OCI-LY1 (cell line): ENCODE data around the gene DMPK.

ENCODE experiments used
- H2AFZ ChIP-seq: fragments of 200-600 bp; sonication (generic), shearing (Covaris generic); 2 replicates; pipeline ENCODE4 v1.6.0; 2014; ENCODE audit warnings: antibody characterized with exemption, mild to moderate bottlenecking, low read length
- H3F3A ChIP-seq: fragments of 200-600 bp; sonication (generic), shearing (Covaris generic); 2 replicates; pipeline ENCODE4 v1.6.0; 2014; ENCODE audit warnings: mild to moderate bottlenecking, antibody characterized with exemption, low read length, moderate library complexity; ENCODE audit not compliant: insufficient read depth
- H3K27ac ChIP-seq: fragments of 200-600 bp; sonication (generic); 2 replicates; pipeline ENCODE4 v1.5.1; 2014; ENCODE audit warnings: low read length, mixed run types, mild to moderate bottlenecking, low read depth; ENCODE audit not compliant: poor library complexity, severe bottlenecking
- H3K27me3 ChIP-seq: fragments of 200-600 bp; sonication (generic); 2 replicates; pipeline ENCODE4 v1.6.0; 2014; ENCODE audit warnings: antibody characterized with exemption, mild to moderate bottlenecking, low read length, moderate library complexity; ENCODE audit not compliant: insufficient read depth
- H3K36me3 ChIP-seq: fragments of 200-600 bp; sonication (generic); 2 replicates; pipeline ENCODE4 v1.6.1; 2014; ENCODE audit warnings: mild to moderate bottlenecking, antibody characterized with exemption, low read length, moderate library complexity, mixed read lengths; ENCODE audit not compliant: insufficient read depth
- H3K4me1 ChIP-seq: fragments of 200-600 bp; sonication (generic); 2 replicates; pipeline ENCODE4 v1.5.1; 2014; ENCODE audit warnings: mild to moderate bottlenecking, low read length, moderate library complexity; ENCODE audit not compliant: insufficient read depth, severe bottlenecking
- H3K4me2 ChIP-seq: fragments of 200-600 bp; sonication (generic), shearing (Covaris generic); 2 replicates; pipeline ENCODE4 v1.6.1; 2014; ENCODE audit warnings: low read length
- H3K4me3 ChIP-seq: fragments of 200-600 bp; sonication (generic); 2 replicates; pipeline ENCODE4 v1.5.1; 2014; ENCODE audit warnings: low read length, low read depth, mild to moderate bottlenecking, mixed read lengths; ENCODE audit not compliant: poor library complexity, severe bottlenecking
- H3K79me2 ChIP-seq: fragments of 200-600 bp; shearing (Covaris generic); 2 replicates; pipeline ENCODE4 v1.6.1; 2016; ENCODE audit warnings: mixed run types, low read length, mixed read lengths; ENCODE audit not compliant: insufficient read depth
- H3K9ac ChIP-seq: fragments of 200-600 bp; sonication (generic), shearing (Covaris generic); 2 replicates; pipeline ENCODE4 v1.6.1; 2014; ENCODE audit warnings: mild to moderate bottlenecking, low read length, mixed read lengths
- H3K9me2 ChIP-seq: fragments of 200-600 bp; sonication (generic), shearing (Covaris generic); 2 replicates; pipeline ENCODE4 v1.6.1; 2014; ENCODE audit warnings: low read depth, mild to moderate bottlenecking, low read length, mixed read lengths
- H3K9me3 ChIP-seq: fragments of 200-600 bp; shearing (Covaris generic); 2 replicates; pipeline ENCODE4 v1.6.1; 2014; ENCODE audit warnings: low read length, mixed read lengths
- H4K20me1 ChIP-seq: fragments of 200-600 bp; sonication (generic), shearing (Covaris generic); 2 replicates; pipeline ENCODE4 v1.6.0; 2016; ENCODE audit warnings: mild to moderate bottlenecking, low read length; ENCODE audit not compliant: insufficient read depth
- EZH2 ChIP-seq: fragments of 200-600 bp; sonication (generic), shearing (Covaris generic); IDR thresholded peaks from 2 replicates; pipeline ENCODE4 v1.8.0; 2017; ENCODE audit warnings: borderline replicate concordance, mixed run types, mild to moderate bottlenecking, antibody characterized with exemption, low read length, moderate library complexity, mixed read lengths
- TF ChIP-seq, protein P1 (sequence below): fragments of 200-600 bp; sonication (generic), shearing (Covaris generic); IDR thresholded peaks from 2 replicates; pipeline ENCODE4 v1.5.1; 2017; ENCODE audit warnings: mild to moderate bottlenecking, antibody characterized with exemption, low read length, moderate library complexity, mixed read lengths

Gene DMPK

DNA sequence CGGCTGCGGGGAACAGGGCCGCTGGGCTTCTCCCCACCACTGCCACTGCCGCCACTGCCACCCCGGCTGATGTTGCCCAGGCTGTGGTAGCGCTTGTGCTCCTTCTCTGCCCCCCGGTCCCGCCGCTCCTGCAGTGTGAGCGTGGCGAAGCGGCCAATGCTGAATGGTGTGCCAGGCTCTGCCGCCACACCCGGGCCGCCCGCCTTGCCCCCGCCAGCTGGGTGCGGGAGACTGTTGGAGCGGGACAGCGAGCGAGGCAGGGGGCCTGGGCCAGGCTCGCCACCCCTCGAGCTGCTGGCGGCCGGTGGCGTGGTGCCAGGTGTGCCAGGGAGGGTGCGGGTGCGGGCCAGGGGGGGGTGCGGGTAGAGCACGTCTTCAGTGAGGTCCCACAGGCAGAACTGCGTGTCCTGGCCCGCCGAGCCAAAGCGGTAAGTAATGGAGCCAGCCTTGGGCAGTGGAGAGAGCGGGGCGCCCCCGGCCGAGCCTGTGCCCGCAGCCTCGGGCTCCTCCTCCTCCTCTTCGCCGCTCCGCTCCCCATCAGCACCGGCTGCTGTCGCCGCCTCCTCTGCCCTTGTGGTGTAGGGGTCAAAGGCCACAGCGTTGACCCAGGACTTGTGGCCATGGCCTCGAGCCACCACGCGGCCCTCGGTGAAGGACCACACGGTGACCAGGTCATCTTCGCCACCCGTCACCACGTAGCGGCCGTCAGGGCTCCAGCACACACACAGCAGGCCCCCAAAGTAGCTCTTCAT is 3.7 kb upstream of the DMPK start:
- H4K20me1 ChIP-seq = no peaks in the 10 kb centered on the region
- no peaks in the 10 kb centered on the region for H3K9me3 ChIP-seq
- no peak overlapping the region for H2AFZ ChIP-seq
- no peaks in the 10 kb centered on the region for H3F3A ChIP-seq
- no peaks in the 10 kb centered on the region for H3K27me3 ChIP-seq
- TF ChIP-seq, protein P1, sequence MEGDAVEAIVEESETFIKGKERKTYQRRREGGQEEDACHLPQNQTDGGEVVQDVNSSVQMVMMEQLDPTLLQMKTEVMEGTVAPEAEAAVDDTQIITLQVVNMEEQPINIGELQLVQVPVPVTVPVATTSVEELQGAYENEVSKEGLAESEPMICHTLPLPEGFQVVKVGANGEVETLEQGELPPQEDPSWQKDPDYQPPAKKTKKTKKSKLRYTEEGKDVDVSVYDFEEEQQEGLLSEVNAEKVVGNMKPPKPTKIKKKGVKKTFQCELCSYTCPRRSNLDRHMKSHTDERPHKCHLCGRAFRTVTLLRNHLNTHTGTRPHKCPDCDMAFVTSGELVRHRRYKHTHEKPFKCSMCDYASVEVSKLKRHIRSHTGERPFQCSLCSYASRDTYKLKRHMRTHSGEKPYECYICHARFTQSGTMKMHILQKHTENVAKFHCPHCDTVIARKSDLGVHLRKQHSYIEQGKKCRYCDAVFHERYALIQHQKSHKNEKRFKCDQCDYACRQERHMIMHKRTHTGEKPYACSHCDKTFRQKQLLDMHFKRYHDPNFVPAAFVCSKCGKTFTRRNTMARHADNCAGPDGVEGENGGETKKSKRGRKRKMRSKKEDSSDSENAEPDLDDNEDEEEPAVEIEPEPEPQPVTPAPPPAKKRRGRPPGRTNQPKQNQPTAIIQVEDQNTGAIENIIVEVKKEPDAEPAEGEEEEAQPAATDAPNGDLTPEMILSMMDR = no peak
- TF ChIP-seq EZH2 = no peak
- H3K4me2 ChIP-seq = no peak overlapping the region
- H3K36me3 ChIP-seq = peaks cover 45% of the 10 kb centered on the region
- H3K9ac ChIP-seq = no peak overlapping the region
- H3K9me2 ChIP-seq = no peaks in the 10 kb centered on the region
- H3K27ac ChIP-seq = no peak overlapping the region
- H3K4me1 ChIP-seq = peaks cover 1% of the 10 kb centered on the region
- H3K4me3 ChIP-seq = no peak overlapping the region
- no peaks in the 10 kb centered on the region for H3K79me2 ChIP-seq

DNA sequence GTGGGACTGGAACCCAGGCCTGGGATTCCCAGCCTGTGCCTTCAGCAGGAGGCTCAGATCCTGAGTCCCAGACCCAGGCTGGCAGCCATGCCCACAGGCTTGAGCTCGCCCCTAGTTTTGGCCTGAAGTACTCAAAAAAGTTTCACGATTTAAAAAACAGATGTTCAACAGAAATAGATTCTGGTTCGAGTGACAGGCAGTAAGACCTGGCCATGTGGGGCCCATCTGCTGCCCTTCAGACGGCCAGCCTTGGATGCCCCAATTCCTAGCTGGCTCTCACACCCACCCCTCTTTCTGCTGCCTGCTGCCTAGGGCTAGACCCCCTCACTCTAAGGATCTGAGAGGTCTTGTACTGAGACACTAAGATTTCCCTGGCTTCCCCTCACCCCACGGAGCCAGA is 2.8 kb upstream of the DMPK start:
- no peaks in the 10 kb centered on the region for H3K4me1 ChIP-seq
- no peaks in the 10 kb centered on the region for H4K20me1 ChIP-seq
- H3K36me3 ChIP-seq = peaks cover 39% of the 10 kb centered on the region
- H3F3A ChIP-seq = no peaks in the 10 kb centered on the region
- no peaks in the 10 kb centered on the region for H3K9me3 ChIP-seq
- no peaks in the 10 kb centered on the region for H3K27me3 ChIP-seq
- TF ChIP-seq, protein P1 = no peak
- TF ChIP-seq EZH2 = no peak
- no peak overlapping the region for H3K4me2 ChIP-seq
- H3K4me3 ChIP-seq = no peak overlapping the region
- no peak overlapping the region for H3K27ac ChIP-seq
- H3K9me2 ChIP-seq = no peaks in the 10 kb centered on the region
- H2AFZ ChIP-seq = no peak overlapping the region
- H3K79me2 ChIP-seq = no peaks in the 10 kb centered on the region
- H3K9ac ChIP-seq = no peak overlapping the region

DNA sequence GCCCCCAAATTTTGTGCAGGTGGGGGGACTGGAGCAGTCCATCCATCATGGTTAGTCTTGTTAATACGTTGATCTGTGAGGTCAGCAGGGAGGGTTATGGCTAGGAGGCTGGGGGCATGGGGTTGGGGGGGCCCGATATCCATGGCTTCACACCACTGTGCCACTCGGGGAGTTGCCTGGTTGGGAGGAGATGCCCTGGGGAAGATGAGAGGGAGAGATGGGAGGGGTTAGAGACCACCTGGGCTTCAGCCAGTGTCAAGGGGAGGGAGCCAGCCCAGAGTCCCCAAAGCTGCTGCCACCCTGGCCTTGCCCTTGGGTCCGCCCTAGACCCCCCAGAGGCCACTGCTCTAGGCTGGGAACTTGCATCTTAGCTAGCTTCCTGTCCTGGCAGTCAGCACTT is 1.8 kb upstream of the DMPK start:
- no peaks in the 10 kb centered on the region for H3K27me3 ChIP-seq
- no peak overlapping the region for H3K4me2 ChIP-seq
- TF ChIP-seq, protein P1 = no peak
- TF ChIP-seq EZH2 = no peak
- H3K27ac ChIP-seq = no peak overlapping the region
- no peaks in the 10 kb centered on the region for H3F3A ChIP-seq
- H3K9ac ChIP-seq = no peak overlapping the region
- peaks cover 33% of the 10 kb centered on the region for H3K36me3 ChIP-seq
- H3K9me3 ChIP-seq = no peaks in the 10 kb centered on the region
- no peaks in the 10 kb centered on the region for H4K20me1 ChIP-seq
- no peaks in the 10 kb centered on the region for H3K79me2 ChIP-seq
- H3K9me2 ChIP-seq = no peaks in the 10 kb centered on the region
- H2AFZ ChIP-seq = no peak overlapping the region
- H3K4me1 ChIP-seq = peaks cover 3% of the 10 kb centered on the region
- H3K4me3 ChIP-seq = no peak overlapping the region
